ENCODE measurements around the gene PHC2. TPM values are rescaled to one million over a fixed set of nuclear protein-coding genes. Genes with fewer than 3 reads are reported as not detected.
A peak's percentile ranks its signal among the peaks of the same experiment; 100 is the strongest.

PHC2 gene
- total and polyA plus RNA-seq, 2 of the 13 experiments (the other 11 are each of a cell fraction or from before 2014, with no cell fraction given) = 52.5 to 84.9 TPM

- TF ChIP-seq ZNF367 (CRISPR knock-in tag; IDR thresholded peaks at IDR 0.05; ENCODE audit: borderline replicate concordance) = no peak
- peak; percentile 78 for TF ChIP-seq PITX1 (CRISPR knock-in tag; IDR thresholded peaks at IDR 0.05)
- peak; percentile 53; the same call in 1 of the 2 replicates for TF ChIP-seq ZNF143 (CRISPR knock-in tag; IDR thresholded peaks at IDR 0.05)
- TF ChIP-seq ZNF713 (CRISPR knock-in tag; IDR thresholded peaks at IDR 0.05) = no peak
- 0 out of 2 replicates have a peak, but pooled peaks have one; percentile 40 for TF ChIP-seq ZNF329 (CRISPR knock-in tag; IDR thresholded peaks at IDR 0.05; ENCODE audit: low read depth)
- no peak for TF ChIP-seq THAP8 (CRISPR knock-in tag; IDR thresholded peaks at IDR 0.05; ENCODE audit: borderline replicate concordance)
- TF ChIP-seq ZNF790 (CRISPR knock-in tag; IDR thresholded peaks at IDR 0.05; ENCODE audit: borderline replicate concordance) = no peak
- no peak for TF ChIP-seq ZNF460 (CRISPR knock-in tag; IDR thresholded peaks at IDR 0.05; ENCODE audit: borderline replicate concordance)
- TF ChIP-seq MTA3 (CRISPR knock-in tag; IDR thresholded peaks at IDR 0.05) = no peak
- no peak for TF ChIP-seq SCMH1 (CRISPR knock-in tag; IDR thresholded peaks at IDR 0.05; ENCODE audit: borderline replicate concordance)
- TF ChIP-seq ARHGAP35 (CRISPR knock-in tag; IDR thresholded peaks at IDR 0.05; ENCODE audit: borderline replicate concordance) = peak; percentile 96
- peak; percentile 71; the same call in 1 of the 2 replicates for TF ChIP-seq SALL1 (CRISPR knock-in tag; IDR thresholded peaks at IDR 0.05)
- TF ChIP-seq THAP9 (CRISPR knock-in tag; IDR thresholded peaks at IDR 0.05; ENCODE audit: borderline replicate concordance) = peak; percentile 63; the same call in 1 of the 2 replicates
- no peak for TF ChIP-seq CEBPG (CRISPR knock-in tag; IDR thresholded peaks at IDR 0.05)
- TF ChIP-seq ZNF512 (CRISPR knock-in tag; IDR thresholded peaks at IDR 0.05) = no peak; the same call in 1 of the 2 replicates
- TF ChIP-seq CCAR2 (optimal IDR thresholded peaks at IDR 0.05; ENCODE audit: low read depth, low read length) = no peak
- peak; percentile 85 for TF ChIP-seq MYC (CRISPR knock-in tag; IDR thresholded peaks at IDR 0.05; ENCODE audit: borderline replicate concordance)
- TF ChIP-seq ZNF33B (CRISPR knock-in tag; IDR thresholded peaks at IDR 0.05) = no peak
- 0 out of 2 replicates have a peak, but pooled peaks have one; percentile 36 for TF ChIP-seq THRA (CRISPR knock-in tag; IDR thresholded peaks at IDR 0.05; ENCODE audit: borderline replicate concordance)
- TF ChIP-seq ZFP36L2 (CRISPR knock-in tag; IDR thresholded peaks at IDR 0.05) = no peak
- no peak for TF ChIP-seq SUZ12 (IDR thresholded peaks at IDR 0.05; ENCODE audit: low read depth, low read length)
- TF ChIP-seq ZNF180 (CRISPR knock-in tag; IDR thresholded peaks at IDR 0.05; ENCODE audit: borderline replicate concordance, low read depth) = peak; percentile 70; the same call in 1 of the 2 replicates
Observed at GRCh38 chr1:33349778-33350610, 80.9 kb downstream of the PHC2 start (continued).

Measured in HepG2 (cell line).